ENCODE data around the gene OIP5. TPM values are rescaled to one million over a fixed set of nuclear protein-coding genes. Genes with fewer than 3 reads are reported as not detected.
"Not testable (repeated sequence)": the region's sequence is repeated elsewhere in the genome, so short reads cannot be mapped to it uniquely, and the experiment has no call there.

Gene OIP5
- total and polyA plus RNA-seq, 2 experiments from 2014 or later, result 3.3 to 11.8 TPM

DNA sequence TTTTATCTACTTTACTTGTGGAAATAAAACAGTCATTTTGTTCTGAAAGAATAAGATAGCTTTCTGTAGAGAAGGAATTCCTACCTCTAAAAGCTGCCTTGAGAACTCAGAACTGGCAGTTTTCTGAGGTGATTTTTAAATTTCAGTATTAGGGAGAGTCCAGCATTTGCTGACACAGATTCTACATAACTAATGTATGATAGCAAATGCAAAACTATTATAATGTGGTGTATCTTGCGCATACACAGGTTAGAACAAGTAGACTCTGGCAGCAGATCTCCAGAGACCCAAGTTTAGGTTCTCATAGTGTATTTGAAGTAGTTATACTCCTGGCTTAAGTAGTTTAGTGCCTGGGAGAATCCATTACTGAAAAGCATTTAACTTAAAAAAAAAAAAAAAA, 30.8 kb downstream of the OIP5 start:
- H3K4me1 ChIP-seq (ENCODE audit: insufficient read depth), result no peaks in the 10 kb centered on the region
- H3K9me3 ChIP-seq (ENCODE audit: low read depth), result no peaks in the 10 kb centered on the region
- no peaks in the 10 kb centered on the region for H3K9me2 ChIP-seq (replicated peaks; ENCODE audit: insufficient read depth)
- H4K20me1 ChIP-seq (ENCODE audit: insufficient read depth, poor library complexity, severe bottlenecking), result no peaks in the 10 kb centered on the region
- TF ChIP-seq, protein P1, sequence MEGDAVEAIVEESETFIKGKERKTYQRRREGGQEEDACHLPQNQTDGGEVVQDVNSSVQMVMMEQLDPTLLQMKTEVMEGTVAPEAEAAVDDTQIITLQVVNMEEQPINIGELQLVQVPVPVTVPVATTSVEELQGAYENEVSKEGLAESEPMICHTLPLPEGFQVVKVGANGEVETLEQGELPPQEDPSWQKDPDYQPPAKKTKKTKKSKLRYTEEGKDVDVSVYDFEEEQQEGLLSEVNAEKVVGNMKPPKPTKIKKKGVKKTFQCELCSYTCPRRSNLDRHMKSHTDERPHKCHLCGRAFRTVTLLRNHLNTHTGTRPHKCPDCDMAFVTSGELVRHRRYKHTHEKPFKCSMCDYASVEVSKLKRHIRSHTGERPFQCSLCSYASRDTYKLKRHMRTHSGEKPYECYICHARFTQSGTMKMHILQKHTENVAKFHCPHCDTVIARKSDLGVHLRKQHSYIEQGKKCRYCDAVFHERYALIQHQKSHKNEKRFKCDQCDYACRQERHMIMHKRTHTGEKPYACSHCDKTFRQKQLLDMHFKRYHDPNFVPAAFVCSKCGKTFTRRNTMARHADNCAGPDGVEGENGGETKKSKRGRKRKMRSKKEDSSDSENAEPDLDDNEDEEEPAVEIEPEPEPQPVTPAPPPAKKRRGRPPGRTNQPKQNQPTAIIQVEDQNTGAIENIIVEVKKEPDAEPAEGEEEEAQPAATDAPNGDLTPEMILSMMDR (IDR thresholded peaks at IDR 0.05; ENCODE audit: poor library complexity), result no peak
- TF ChIP-seq EZH2phosphoT487 (IDR thresholded peaks at IDR 0.05; ENCODE audit: low read depth, severe bottlenecking, unreplicated experiment) (no peak), EZH2 (IDR thresholded peaks at IDR 0.05; ENCODE audit: borderline replicate concordance) (no peak)
- no peak for DNase-seq (ENCODE audit: low spot score)
- 97% methylated on average over 1 of the region's 1 CpG for WGBS (ENCODE audit: low lambda C conversion rate, missing lambda C conversion rate)
- no peaks in the 10 kb centered on the region for H3K36me3 ChIP-seq (replicated peaks; ENCODE audit: insufficient read depth, low read depth)
- H2AFZ ChIP-seq, result no peak overlapping the region
- H3K79me2 ChIP-seq, result peaks cover 7% of the 10 kb centered on the region
- no peak overlapping the region for H3K27ac ChIP-seq
- no peak overlapping the region for H3K4me2 ChIP-seq
- H3K4me3 ChIP-seq, result no peak overlapping the region
- no peaks in the 10 kb centered on the region for H3K27me3 ChIP-seq

DNA sequence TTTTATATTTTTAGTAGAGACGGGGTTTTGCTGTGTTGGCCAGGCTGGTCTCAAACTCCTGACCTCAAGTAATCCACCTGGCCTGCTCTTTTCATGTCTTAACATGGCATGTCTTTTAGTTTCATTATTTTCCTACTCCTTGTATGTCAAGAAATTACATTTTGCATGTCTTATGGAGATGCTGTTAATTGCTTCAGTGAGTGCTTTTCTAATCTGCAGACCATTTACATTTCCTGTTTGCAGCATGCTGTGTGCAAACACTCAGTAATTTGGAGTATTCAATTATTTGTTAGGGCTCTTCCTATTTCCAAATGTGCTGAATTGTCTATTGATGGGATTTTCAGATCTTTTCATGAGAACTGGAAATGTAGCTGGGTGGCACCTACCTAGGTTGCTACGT, 31.3 kb downstream of the OIP5 start:
- not testable (repeated sequence) for DNase-seq (ENCODE audit: low spot score); H3K36me3 ChIP-seq (replicated peaks; ENCODE audit: insufficient read depth, low read depth); H3K4me3 ChIP-seq; H3K4me2 ChIP-seq; H2AFZ ChIP-seq; H3K27ac ChIP-seq; H3K9me3 ChIP-seq (ENCODE audit: low read depth); H3K79me2 ChIP-seq; H3K27me3 ChIP-seq; H3K9me2 ChIP-seq (replicated peaks; ENCODE audit: insufficient read depth); H4K20me1 ChIP-seq (ENCODE audit: insufficient read depth, poor library complexity, severe bottlenecking); H3K4me1 ChIP-seq (ENCODE audit: insufficient read depth)
- WGBS (ENCODE audit: low lambda C conversion rate, missing lambda C conversion rate), result 98% methylated on average over 2 of the region's 2 CpGs

DNA sequence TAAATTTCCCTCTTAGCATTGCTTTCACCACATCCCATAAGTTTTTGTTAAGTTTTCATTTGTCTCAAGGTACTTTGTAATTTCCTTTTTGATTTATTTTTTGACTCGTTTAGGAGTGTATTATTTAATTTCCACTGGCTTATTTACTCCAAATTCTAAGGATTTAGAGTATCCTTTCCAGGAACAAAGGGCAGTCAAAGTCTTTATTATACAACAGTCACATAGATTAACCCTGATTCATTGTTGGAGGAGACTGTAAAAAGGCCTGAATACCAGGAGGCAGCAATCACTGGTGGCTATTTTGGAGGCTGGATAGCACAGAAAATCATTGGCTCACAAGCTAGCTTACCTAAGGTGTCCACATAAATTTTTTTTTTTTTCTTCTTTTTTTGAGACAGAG, 39.9 kb downstream of the OIP5 start:
- Histone ChIP-seq H3K27ac (no peak overlapping the region), H3K4me2 (no peak overlapping the region), H3K9me2 (replicated peaks; ENCODE audit: insufficient read depth) (no peaks in the 10 kb centered on the region), H4K20me1 (ENCODE audit: insufficient read depth, poor library complexity, severe bottlenecking) (peaks cover 5% of the 10 kb centered on the region), H2AFZ (no peak overlapping the region), H3K27me3 (no peaks in the 10 kb centered on the region), H3K4me1 (ENCODE audit: insufficient read depth) (no peaks in the 10 kb centered on the region), H3K36me3 (replicated peaks; ENCODE audit: insufficient read depth, low read depth) (no peaks in the 10 kb centered on the region), H3K9me3 (ENCODE audit: low read depth) (no peaks in the 10 kb centered on the region), H3K4me3 (no peak overlapping the region), H3K79me2 (peaks cover 42% of the 10 kb centered on the region)
- WGBS (ENCODE audit: low lambda C conversion rate, missing lambda C conversion rate), result 76% methylated on average over 1 of the region's 1 CpG
- no peak for DNase-seq (ENCODE audit: low spot score)
- TF ChIP-seq EZH2 (IDR thresholded peaks at IDR 0.05; ENCODE audit: borderline replicate concordance), result no peak
- TF ChIP-seq, protein P1 (IDR thresholded peaks at IDR 0.05; ENCODE audit: poor library complexity), result no peak
- no peak for TF ChIP-seq EZH2phosphoT487 (IDR thresholded peaks at IDR 0.05; ENCODE audit: low read depth, severe bottlenecking, unreplicated experiment)

DNA sequence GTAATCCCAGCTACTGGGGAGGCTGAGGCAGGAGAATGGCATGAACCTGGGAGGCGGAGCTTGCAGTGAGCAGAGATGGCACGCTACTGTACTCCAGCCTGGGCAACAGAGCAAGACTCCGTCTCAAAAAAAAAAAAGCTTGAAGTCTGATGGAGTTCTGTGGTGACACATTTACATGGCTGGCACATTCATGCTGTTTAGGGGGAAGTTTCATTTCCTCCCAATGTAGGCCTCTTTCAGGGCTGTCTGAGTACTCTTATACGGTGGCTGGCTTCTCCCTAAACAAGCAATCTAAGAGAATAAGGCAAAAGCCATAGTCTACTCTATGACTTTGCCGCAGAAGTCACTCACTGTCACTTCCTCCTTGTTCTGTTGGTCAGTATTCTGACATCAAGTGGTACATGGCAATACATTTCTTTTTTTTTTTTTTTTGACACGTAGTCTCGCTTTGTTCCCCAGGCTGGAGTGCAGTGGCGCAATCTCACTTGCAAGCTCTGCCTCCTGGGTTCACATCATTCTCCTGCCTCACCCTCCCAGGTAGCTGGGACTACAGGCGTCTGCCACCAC, 41.2 kb downstream of the OIP5 start:
- 96% methylated on average over 9 of the region's 9 CpGs for WGBS (ENCODE audit: low lambda C conversion rate, missing lambda C conversion rate)
- DNase-seq (ENCODE audit: low spot score), result no peak
- no peaks in the 10 kb centered on the region for H3K36me3 ChIP-seq (replicated peaks; ENCODE audit: insufficient read depth, low read depth)

More for the DNA sequence above, 41.2 kb downstream of the OIP5 start:
- H3K9me3 ChIP-seq (ENCODE audit: low read depth), result no peaks in the 10 kb centered on the region
- no peak overlapping the region for H2AFZ ChIP-seq
- no peak overlapping the region for H3K4me3 ChIP-seq
- no peak overlapping the region for H3K27ac ChIP-seq
- H3K9me2 ChIP-seq (replicated peaks; ENCODE audit: insufficient read depth), result no peaks in the 10 kb centered on the region
- no peaks in the 10 kb centered on the region for H3K27me3 ChIP-seq
- H3K4me2 ChIP-seq, result no peak overlapping the region
- TF ChIP-seq, protein P1 (IDR thresholded peaks at IDR 0.05; ENCODE audit: poor library complexity), result no peak
- TF ChIP-seq EZH2 (IDR thresholded peaks at IDR 0.05; ENCODE audit: borderline replicate concordance), result no peak
- TF ChIP-seq EZH2phosphoT487 (IDR thresholded peaks at IDR 0.05; ENCODE audit: low read depth, severe bottlenecking, unreplicated experiment), result no peak
- H3K79me2 ChIP-seq, result peaks cover 55% of the 10 kb centered on the region
- no peaks in the 10 kb centered on the region for H3K4me1 ChIP-seq (ENCODE audit: insufficient read depth)
- peaks cover 5% of the 10 kb centered on the region for H4K20me1 ChIP-seq (ENCODE audit: insufficient read depth, poor library complexity, severe bottlenecking)
